ENCODE results near the gene POU4F3.

The POU4F3 gene

DNA sequence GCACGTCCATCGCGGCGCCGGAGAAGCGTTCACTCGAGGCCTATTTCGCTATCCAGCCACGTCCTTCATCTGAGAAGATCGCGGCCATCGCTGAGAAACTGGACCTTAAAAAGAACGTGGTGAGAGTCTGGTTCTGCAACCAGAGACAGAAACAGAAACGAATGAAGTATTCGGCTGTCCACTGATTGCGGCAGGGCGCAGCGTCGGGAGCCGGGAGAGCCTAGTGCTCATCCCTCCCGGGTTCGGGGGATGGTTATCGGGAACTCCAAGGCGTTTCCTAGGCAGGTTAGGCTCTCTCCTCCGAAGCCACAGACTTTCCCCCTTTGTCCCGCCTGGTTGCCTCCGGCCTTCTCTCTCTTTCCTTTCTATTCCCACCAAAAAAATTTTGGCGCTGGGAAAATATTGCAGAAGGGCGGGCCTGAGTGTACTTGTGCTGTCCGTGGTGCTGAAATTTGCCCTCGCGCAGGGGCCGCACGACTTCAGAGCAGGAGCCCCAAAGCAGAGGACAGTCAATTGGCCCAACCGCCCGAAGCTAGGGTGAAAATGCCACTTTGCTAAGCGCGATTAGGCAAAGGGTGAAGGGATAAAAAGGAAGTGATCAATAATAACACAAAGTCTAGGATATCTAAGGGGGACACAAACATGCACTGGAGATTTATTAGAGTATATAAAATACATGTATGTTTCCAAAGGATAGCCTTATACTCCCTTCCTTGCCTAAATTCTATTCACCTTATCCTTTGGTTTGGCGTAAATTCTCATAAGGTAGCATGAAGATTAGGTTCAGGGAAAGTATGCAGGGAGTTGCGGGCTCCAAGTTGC, 1.8 kb downstream of the POU4F3 start:
- DNase-seq, result no peak

DNA sequence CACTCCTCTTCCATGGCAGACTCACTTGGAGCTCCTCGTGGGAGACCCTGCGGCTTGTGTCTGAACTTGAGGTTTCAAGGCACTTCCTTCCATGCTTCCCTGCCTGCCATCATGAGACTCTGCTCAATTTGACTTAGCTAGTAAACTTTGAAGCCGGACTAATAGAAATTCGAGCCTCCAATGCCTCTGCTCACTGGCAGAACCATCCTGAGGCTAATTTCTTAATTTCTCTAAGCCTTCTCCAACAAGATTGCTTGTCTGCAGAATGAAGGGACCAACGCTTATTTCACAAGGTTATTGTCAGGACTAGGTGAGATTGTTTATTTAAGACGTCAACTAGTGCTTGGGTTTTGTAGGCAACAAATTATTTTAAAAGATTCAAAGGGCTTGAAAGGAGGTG, 3.2 kb downstream of the POU4F3 start:
- DNase-seq, result no peak

DNA sequence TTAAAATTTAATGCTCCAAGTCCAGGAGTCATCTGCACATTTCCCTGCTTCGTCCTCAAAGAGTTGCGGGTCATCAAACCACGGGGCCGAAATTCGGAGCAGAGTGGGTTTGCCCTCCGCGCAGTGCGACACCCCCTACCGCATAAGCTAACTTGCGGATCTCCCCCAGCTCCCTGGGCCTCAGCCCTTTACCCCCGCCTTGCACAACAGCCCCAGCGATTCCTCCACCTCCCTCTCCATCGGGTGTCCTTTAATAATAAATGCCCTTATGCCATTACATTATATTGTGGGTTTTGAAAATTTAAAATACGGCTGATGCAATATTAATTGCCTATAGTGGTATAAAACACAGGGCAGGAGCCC, 3.9 kb downstream of the POU4F3 start:
- no peak for DNase-seq

DNA sequence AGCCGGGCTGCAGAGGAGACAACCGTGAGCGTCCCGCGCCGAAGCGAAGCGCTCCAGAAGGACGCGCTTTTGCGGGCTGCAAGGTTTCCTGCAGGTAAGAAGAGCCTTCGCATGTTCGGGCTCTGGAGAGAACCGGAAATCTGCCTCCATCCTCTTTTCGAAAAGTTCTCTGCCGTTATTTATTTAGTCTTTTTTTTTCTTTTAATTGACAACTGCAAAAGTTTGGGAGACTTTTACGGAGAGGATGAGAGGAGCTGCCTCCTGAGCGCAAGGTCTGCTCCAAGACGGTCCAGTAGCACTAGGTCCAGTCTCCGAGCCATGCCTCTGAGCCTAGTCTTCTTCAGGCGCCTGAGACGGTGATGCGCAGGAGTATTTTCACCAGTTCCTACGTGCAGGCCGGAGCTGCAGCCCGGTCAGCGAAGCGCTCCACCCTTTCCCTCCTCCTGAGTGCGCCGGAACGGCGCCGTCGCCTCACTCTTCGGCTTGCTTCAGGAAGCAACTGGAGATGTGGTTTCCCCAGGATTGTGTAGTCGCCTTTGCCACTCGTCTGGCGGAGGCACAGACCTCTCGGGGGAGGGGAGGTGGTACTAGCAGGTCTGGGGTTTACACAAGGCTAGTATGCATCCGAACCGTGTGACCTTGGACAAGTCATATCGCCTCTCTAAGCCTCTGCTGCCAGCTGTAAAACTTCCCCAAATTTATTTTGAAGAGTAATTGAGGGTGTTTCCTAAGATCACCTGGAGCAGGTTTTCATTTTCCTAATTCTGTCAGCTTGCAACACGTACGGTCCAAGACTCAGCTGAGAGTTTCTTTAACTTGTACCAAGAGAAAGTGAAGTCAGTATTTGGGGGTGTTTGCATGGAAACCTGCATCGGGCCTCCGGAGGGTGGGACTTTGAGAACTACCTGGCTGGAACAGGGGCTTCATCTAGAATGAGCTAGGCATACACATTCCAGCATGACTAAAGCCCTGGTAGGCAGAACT, 4.5 kb downstream of the POU4F3 start:
- no peak for DNase-seq

DNA sequence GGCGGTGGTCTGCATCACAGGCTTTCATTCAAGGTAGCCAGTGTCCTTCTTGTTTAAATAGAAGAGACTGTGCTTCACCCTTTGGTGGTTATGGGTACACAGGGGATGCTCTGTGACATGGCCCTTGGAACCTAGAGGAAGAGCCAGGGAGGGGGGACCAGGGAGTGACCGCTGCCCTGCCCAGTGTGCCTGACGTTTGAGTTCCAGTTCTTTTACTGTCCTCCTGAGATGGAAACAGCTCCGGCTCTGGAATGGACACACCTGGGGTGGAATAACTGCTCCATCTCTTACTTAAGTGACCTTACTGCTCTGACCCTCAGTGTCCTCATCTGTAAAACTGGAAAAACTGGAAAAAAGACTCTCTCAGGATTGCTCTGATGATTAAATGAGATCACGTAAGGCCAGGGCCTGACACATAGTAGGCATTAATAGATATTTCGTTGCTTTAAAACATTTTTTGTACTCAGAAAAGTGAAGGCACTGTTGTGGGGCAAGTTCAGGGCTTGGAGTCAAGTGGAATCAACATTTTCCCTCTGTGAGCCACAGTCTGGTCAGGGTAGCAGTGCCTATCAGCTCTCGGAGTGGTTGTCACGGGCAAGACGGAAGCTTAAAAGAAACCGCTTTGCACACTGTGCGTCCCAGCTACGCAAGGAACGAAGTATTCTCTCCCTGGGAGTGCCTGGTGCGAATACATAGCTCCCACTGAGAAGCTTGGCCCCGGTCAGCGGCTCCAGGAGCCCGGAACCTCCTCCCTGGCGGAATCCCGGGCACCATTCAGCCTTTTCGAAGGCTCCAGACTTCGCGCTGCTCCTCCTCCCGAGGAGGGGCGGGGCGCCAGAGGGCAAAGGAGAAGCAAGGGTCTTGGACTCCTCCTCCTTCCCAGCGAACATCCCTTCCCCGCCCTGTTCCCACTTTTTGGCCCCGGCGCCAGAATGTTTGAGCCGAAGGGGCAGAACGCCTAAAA, 5.8 kb downstream of the POU4F3 start:
- no peak for DNase-seq

DNA sequence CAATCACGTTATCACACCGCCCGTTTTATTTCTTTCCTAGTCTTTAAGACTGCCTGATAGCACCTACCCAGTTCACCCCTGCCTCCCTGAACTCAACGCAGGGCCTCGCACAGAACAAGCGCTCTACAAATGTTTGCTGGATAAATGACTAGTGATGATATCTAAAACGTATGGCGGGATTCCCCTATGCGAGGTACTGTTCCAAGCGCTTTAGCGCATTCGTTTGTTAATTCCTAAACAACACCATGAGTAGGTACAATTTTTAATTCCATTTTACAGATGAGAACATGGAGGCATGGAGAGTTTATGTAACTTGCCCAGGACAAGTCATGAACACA, 6.6 kb downstream of the POU4F3 start:
- no peak for DNase-seq

DNA sequence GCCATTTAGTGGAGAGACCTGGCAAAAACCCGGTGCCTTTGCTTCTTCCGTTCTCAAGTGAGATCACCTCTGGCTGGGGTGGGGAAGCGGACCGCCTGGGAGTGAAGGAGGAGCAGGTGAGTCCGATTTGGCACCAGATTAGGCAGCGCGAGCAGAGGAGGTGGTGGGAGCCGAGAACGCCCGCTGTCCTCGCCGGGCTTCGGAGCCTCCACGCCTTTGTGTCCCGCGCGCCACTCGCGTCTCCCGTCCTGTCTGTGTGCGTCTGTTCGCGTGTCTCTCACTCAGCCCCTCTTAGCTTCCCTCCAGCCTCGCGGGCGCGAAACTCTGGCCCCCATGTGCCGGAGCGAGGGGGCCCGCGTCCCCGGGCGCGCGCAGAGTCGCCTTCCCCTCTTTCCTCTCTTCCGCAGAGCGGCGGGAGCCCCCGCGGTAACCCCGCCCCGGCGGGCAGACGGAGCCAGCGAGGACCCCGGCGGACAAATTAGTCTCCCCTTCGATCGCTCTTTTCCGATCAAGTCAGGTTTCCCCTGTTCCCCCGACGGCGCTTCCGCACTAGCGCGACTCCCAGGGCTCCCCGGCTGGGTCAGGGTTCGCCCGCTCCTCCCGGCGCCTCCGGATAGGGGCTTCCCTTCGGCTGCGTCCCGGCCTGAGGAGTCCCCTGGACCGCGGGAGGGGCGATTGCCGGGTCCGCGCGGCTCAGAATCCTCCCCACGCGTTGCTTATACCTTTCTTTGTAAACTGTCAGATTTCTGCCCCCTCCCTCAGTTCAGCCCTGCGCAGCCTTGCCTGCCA, 7.1 kb downstream of the POU4F3 start:
- no peak for DNase-seq

DNA sequence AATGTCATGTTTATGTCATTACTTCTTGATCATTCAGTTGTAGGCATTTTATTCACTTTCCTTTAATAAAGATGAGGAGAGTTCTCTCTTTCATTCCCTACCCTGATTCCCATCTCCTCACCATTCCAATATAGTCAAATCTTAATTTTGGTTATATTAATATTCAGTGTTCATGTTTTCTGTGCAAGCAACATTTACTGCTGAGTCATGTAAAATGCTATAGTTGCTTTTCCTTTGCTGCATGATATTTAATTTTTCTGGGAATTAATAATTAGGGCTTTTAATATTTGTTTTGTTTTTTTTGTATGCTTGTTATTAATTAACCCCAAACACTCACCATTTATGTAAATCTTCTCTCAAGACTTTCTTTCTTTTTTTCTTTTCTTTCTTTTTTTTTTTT, 18.5 kb downstream of the POU4F3 start:
- no peak for DNase-seq

DNA sequence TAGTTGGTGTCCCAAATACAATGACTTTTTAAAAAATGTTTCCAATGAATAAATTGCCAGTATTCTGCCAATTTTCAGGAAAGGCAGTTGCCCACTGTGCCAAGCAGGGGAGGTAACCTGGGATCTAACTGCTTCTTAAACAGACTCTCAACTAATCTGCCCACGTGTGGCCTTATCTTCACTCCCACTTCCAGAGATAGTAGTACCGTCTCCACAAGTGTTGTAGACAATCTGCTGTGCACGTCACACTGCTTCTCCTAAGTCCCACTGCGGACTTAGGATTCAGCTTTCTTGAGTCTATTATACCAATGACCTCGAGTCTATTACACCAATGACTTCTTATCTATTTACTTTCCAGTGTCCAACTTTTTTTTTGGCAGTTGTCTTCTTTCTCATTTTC, 21.2 kb downstream of the POU4F3 start:
- DNase-seq, result no peak

DNA sequence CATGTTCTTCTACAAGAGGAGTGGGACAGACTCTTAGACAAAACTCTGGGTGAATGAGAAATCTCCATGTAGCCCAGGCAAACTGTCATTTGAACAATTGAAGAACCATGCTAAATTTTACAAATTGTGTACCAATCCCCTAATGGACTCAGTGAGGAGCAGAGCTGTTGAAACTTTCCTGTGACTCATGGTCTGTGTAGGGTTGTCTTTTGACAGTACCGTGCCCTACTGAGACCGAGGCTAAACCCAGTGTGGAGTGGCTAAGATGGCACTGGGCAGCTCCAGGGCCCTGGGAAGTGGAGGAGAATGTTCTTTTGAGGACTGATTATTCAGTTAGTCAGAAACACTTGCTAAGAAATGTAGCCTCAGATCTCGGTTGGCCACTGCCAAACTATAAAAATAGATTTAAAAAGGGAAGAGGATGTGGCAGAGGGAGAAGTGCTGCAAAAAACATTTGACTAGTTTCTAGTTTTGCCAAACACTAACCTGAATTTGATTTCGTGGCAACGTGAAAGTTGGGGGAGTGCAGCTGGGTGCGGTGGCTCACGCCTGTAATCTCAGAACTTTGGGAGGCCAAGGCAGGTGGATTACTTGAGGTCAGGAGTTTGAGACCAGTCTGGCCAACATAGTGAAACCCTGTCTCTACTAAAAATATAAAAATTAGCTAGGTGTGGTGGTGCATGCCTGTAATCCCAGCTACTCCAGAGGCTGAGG, 24.7 kb downstream of the POU4F3 start:
- no peak for DNase-seq

DNA sequence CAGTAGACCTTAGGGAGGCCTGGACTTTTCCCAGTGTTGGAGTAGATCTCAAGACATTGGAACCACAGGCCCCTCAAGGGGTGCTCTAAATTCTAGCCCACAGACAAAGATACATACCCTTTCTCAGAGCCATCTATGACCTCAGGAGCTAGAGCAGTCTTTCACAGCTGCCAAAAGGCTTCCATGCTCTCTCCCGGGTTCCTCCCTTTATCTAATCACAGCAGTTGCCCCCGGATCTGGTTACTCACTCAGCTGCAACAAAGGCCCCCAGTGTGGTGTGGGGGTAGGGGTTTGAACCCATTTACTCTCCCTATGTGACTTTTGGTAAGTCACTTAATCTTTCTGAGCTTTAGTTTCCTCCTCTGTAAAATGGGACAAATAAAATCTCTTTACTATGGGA, 27.0 kb downstream of the POU4F3 start:
- DNase-seq, result no peak

DNA sequence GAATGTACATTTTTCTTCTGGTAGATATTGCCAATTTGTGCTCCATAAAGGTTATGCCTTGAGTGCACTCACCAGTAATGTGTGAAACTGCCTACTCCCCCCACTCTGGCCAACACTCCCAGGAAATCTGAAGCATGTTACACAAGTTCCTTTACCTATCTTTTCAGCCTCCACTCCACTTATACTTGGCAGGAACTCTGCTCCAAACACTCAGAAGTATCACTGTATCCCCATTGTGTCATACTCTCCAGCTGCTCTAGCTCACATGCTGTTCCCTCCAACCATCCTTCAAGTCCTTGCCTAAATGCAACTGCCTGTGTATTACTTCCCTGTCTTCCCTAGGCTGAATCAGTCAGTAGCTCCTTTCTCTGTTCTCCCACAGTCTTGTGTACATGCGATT, 28.3 kb downstream of the POU4F3 start:
- no peak for DNase-seq

DNA sequence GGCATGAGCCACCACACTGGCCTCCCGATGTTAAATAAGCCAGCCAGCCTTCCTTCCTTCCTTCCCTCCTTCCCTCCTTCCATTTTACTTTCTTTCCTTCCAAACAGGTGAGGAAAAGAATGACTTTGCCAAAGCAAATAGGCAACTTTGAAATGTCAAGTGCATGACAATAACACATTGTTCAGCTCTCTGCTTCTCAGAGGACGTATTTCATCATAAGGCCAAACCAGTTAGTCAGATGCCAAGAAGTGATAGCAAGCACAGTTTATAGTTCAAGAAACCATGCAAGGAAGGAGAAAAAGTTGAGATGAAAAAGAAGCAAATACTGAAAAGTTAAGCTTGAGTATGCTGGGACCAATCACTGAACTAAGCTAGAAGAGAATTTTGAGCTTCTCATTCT, 29.5 kb downstream of the POU4F3 start:
- DNase-seq, result no peak

DNA sequence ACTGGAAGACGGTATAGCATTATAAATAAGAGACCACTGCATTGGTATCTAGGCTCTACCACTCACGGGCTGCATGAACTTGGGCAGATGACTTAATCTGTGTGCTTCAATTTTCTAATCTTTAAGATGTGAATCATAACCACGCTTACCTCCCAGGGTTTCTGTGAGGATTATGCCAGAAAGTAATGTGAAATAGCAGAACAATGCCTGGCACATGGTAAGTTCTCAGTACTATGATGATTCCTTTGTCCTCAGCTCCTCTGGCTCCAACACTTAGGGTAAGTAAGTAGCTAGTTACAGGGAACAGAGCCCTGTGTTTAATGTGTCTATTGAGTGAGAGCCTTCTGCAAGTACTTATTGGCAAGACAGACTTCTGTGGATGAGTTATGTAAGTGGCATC, 31.1 kb downstream of the POU4F3 start:
- DNase-seq, result no peak

DNA sequence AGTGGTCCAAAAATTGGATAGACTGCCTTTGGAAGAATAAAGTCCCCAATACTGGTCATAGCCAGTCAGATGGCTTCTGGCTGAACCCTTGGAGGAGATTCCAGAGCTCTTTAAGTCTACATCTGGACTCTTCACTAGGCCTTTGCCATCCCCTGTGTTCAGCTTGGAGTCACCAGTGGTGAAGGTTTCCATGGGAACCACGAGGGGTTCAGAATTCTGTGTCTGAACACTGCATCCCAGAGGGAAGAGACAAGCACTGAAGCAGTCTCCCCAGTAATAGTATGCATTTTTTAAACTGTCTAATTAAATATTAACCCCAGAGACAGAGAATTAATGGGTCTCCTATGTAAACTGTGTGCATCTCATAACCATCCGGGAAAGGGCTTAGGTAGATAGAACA, 38.2 kb downstream of the POU4F3 start:
- no peak for DNase-seq

DNA sequence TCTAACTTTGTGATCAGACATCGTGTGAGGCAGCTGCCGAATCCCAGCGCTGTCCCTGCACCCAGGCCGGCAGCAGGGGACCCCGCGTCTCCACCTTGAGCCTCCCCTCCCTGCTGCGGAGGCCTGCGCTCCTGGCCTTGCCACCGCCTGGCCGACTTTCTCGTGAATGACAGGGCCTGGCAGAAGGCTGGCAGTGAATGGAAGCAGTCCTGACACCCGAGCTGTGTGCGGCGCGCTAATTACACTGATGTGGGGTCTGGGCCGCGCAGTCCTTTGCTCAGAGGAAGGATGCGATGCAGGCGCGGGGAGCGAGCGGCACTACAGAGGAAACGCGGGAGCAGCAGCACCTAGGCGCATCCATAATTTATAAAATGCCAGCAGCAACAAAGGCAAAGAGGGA, 40.3 kb downstream of the POU4F3 start:
- no peak for DNase-seq

DNA sequence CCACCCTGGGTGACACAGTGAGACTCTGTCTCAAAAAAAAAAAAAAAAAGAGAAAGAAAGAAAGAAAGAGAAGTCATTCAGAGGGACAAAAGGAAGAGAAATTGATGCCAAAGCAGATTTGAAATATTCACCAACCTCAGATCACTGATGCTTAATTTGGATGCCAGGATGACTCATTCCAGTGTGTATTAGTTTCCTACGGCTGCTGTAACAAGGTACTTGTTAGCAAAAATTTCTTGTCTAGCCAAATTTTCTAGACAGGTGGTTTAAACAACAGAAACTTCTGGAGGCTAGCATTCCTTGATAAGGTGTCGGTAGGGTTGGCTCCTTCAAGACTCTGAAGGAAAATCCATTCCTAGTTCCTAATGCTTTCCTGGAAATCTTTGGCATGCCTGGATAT, 42.1 kb downstream of the POU4F3 start:
- DNase-seq, result no peak

DNA sequence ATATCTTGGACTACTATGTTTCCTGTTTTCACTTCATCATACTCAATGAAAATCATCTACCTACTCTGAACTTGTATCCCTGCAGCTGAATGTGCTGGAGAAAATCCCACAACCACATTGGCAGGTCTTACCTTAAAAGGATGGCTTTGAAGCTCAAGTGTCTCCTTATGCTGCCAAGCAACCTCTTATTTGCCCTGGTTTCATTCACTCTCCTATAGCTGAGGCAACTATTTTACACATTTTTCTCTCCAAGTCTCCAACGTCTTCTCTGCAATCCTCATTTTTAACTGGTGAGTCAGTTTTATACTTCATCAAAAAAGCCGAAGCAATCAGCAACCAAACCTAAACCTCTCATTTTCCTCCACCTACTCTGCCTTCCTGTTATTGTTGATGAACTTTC, 49.7 kb downstream of the POU4F3 start:
- no peak for DNase-seq

DNA sequence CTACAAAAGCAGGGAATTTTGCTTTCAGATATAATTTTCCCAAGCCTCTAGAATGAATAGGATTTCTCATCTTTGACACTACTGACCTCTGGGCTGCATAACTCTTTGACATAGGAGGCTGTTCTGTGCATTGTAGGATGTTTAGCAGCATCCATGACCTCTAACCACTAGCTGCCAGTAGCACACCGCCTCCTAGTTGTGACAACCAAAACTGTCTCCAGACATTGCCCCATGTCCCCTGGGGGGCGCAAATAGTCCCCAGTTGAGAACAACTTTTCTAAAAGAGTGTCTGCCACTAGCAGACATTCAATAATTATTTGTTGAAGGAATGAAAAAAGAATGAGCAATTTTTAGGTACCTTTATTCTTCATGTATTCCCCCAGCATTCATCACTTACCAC, 51.8 kb downstream of the POU4F3 start:
- no peak for DNase-seq
